Measurements from ENCODE around the gene ZNF397.

GRCh38 chr18:35215026-35215425 lies 25.8 kb upstream of the ZNF397 start:
- TF ChIP-seq CTCF (IDR thresholded peaks at IDR 0.05) (no peak), POLR2A (IDR thresholded peaks at IDR 0.05) (no peak)
